Peyer's patch (tissue), 4 donors: Measurements from ENCODE around the gene CDHR5. TPM values are rescaled to one million over a fixed set of nuclear protein-coding genes. Genes with fewer than 3 reads are reported as not detected.

ENCODE experiments used
- DNase-seq, 3 donors: peaks; one replicate each; pipeline ENCODE4 v3.0.0-alpha.2; 2017 to 2019
- H3K27ac ChIP-seq, 4 donors: fragments of 200-600 bp; sonication (generic); one replicate each; pipeline ENCODE4 v1.5.1; 2016 to 2019
- H3K27me3 ChIP-seq, 2 donors: fragments of 200-600 bp; sonication (generic); one replicate each; pipeline ENCODE4 v1.5.1; 2019
- H3K36me3 ChIP-seq, 3 donors: fragments of 200-600 bp; sonication (generic); one replicate each; pipeline ENCODE4 v1.5.1; 2016 to 2019
- H3K4me1 ChIP-seq, 4 donors: fragments of 200-600 bp; sonication (generic); one replicate each; pipeline ENCODE4 v1.5.1; 2016 to 2019
- H3K4me3 ChIP-seq, 4 donors: fragments of 200-600 bp; sonication (generic); 1 replicate in 3 of 4; 2 replicates in 1 of 4; pipeline ENCODE4 v1.5.1; 2016 to 2019; ENCODE audit warnings: mild to moderate bottlenecking in 1 of 4
- H3K9me3 ChIP-seq, 4 donors: fragments of 200-600 bp; sonication (generic); one replicate each; pipeline ENCODE4 v1.5.1; 2016 to 2019; ENCODE audit warnings: mild to moderate bottlenecking in 1 of 4
- POLR2A ChIP-seq, 2 donors: fragments of 450-650 bp; IDR thresholded peaks; one replicate each; pipeline ENCODE4 v1.5.1; 2017; ENCODE audit warnings: antibody characterized with exemption in 2 of 2, mild to moderate bottlenecking in 2 of 2, moderate library complexity in 2 of 2
- total RNA-seq, 4 donors: library from RNA; depleted of rRNA; stranded (reverse); fragments of >200 nt; gene quantifications; one replicate each; pipeline ENCODE4 v1.1.0, GENCODE V29; 2016
- TF ChIP-seq, protein P1 (sequence below), 6 experiments: fragments of 450-650 bp in 4 of 6; fragments of 200-600 bp in 2 of 6; sonication (generic) in 1 of 6; IDR thresholded peaks; one replicate each; pipeline ENCODE4 v1.5.1; 2017 to 2019; ENCODE audit warnings: antibody characterized with exemption in 6 of 6, mild to moderate bottlenecking in 3 of 6, moderate library complexity in 1 of 6

CDHR5 gene
- total RNA-seq, 4 donors from 2014 or later = 77.6 to 1,696 (median 1,274) TPM

DNA sequence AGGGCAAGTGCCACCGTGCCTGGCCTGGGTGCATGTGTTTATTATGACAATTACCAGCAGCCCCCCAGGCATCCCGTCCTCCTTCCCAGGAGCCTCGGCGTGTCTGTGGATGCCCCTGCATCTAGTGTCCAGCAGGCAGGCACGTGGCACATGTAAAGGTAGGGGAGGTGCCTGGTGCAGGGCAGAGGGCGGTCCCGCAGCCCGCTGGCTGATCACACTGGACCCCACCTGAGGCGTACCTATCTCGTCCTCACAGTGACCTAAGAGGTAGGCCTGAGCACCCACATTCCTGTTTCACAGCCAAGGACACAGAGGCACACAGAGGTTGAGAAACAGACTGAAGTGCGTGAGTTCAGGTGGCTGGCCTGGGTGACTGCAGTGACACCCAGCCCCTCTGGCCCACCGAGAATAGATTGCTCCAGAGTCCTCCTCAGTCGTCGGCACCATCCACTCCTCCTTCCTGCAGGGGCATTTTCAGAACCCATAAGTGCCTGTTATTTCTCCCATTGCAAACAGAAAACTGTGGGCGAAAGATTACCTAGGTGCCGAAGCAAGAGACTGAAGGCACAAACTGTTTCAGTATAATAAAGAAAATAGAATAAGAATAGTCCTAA lies 51.5 kb downstream of the CDHR5 start:
- DNase-seq = no peak
- Histone ChIP-seq H3K4me3 (no peak overlapping the region), H3K27ac (no peak overlapping the region), H3K36me3 (no peaks in the 10 kb centered on the region), H3K27me3 (no peaks in the 10 kb centered on the region), H3K4me1 (peaks cover 12 to 36% (median 26%) of the 10 kb centered on the region in 4 donors), H3K9me3 (no peaks in the 10 kb centered on the region)
- TF ChIP-seq, protein P1, sequence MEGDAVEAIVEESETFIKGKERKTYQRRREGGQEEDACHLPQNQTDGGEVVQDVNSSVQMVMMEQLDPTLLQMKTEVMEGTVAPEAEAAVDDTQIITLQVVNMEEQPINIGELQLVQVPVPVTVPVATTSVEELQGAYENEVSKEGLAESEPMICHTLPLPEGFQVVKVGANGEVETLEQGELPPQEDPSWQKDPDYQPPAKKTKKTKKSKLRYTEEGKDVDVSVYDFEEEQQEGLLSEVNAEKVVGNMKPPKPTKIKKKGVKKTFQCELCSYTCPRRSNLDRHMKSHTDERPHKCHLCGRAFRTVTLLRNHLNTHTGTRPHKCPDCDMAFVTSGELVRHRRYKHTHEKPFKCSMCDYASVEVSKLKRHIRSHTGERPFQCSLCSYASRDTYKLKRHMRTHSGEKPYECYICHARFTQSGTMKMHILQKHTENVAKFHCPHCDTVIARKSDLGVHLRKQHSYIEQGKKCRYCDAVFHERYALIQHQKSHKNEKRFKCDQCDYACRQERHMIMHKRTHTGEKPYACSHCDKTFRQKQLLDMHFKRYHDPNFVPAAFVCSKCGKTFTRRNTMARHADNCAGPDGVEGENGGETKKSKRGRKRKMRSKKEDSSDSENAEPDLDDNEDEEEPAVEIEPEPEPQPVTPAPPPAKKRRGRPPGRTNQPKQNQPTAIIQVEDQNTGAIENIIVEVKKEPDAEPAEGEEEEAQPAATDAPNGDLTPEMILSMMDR (IDR thresholded peaks at IDR 0.05) = no peak
- no peak for TF ChIP-seq POLR2A (IDR thresholded peaks at IDR 0.05)

- Histone ChIP-seq H3K36me3 (no peaks in the 10 kb centered on the region), H3K4me1 (peaks cover 8 to 29% (median 13%) of the 10 kb centered on the region in 4 donors)
- no peak for TF ChIP-seq POLR2A (IDR thresholded peaks at IDR 0.05)
- TF ChIP-seq, protein P1 (IDR thresholded peaks at IDR 0.05) = no peak
Measured at GRCh38 chr11:571802-572185, 53.0 kb downstream of the CDHR5 start.

DNA sequence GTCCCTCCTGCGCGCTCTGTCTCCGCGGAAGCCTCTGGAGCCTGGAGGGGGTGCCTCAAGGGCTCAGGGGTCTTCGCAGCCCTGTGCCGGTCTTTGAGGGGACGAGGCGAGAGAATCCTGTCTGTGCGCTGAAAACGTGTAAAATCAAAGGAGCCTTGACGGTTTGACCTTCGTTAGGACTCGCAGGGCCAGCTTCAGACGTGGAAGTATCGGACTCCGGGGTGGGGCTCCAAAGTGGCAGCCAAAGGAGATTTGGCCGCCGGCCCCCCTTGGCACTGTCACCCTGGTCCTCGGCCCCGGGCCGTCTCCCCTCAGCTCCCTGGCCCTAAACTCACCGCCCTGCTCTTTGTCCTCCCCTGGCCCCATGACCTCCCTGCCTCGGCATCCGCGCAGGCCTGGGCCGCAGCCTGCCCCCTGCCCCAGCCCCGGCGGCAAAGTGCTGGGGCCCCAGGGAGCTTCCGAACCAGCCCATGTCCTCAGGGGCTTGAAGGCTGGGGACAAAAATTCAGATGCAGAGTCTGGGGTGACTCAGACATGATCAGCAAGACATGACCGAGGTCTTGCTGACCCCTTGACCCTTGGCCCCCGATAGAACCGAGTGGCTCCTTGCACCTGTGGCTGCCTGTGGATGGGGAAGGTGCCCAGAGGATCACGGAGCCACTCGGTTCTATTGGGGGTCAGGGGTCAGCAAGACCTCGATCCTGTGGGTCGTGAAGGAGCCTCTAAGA lies 55.4 kb downstream of the CDHR5 start:
- Histone ChIP-seq H3K27ac (peak overlapping the region; percentile 79 to 99 (median 88)), H3K27me3 (no peaks in the 10 kb centered on the region), H3K9me3 (no peaks in the 10 kb centered on the region), H3K36me3 (no peaks in the 10 kb centered on the region), H3K4me3 (peak overlapping the region; percentile 57 to 92 (median 72)), H3K4me1 (peaks cover 2 to 18% (median 7%) of the 10 kb centered on the region in 4 donors)
- DNase-seq = no peak
- TF ChIP-seq, protein P1 (IDR thresholded peaks at IDR 0.05) = no peak
- TF ChIP-seq POLR2A (IDR thresholded peaks at IDR 0.05) = no peak

More at GRCh38 chr11:571802-572185, 53.0 kb downstream of the CDHR5 start:
- Histone ChIP-seq H3K9me3 (no peaks in the 10 kb centered on the region), H3K4me3 (no peak overlapping the region), H3K27ac (no peak overlapping the region), H3K27me3 (no peaks in the 10 kb centered on the region)
- DNase-seq = no peak

GRCh38 chr11:568306-569157 lies 56.2 kb downstream of the CDHR5 start:
- TF ChIP-seq, protein P1 (IDR thresholded peaks at IDR 0.05) = peak in 1 of 6 experiments; percentile 9
- peak; percentile 49 to 69 for TF ChIP-seq POLR2A (IDR thresholded peaks at IDR 0.05)
- H3K4me1 ChIP-seq = peaks cover 2 to 16% (median 7%) of the 10 kb centered on the region in 4 donors
- DNase-seq = peak; percentile 87 to 97 (median 97)
- peak overlapping the region; percentile 79 to 99 (median 88) for H3K27ac ChIP-seq
- no peaks in the 10 kb centered on the region for H3K36me3 ChIP-seq
- no peaks in the 10 kb centered on the region for H3K27me3 ChIP-seq
- no peaks in the 10 kb centered on the region for H3K9me3 ChIP-seq
- peak overlapping the region; percentile 57 to 92 (median 72) for H3K4me3 ChIP-seq

DNA sequence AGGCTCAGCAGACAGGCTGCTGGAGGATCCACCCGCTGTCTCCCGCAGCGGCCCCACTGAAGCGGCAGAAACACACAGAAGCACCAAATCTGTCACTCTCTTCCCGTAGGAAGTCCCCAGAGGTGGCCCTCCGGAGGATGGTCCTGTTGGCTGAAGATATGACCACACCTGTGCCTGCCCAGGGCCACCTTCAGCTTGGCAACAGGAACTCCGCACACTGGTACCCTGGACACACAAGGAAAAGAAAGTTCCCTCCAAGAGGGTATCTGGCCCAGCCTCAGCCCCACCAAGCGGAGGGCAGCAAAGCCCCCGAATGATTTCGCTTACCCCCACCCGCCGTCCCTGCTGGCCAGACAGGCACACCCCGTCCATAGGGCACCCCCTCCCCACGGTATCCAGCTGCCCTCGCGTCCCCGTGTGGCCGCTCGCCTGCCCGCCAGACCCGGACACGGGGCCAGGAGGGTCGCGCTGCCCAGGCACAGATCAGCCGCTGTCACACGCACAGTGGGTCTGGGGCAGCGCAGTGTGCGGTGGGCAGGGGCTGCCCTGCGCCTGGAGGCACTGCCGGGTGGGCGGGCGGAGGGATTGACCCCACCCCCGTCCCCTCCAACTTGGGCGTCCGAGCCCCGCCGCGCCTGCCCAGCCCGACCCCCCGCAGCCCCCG lies 57.0 kb downstream of the CDHR5 start:
- DNase-seq = no peak
- no peaks in the 10 kb centered on the region for H3K9me3 ChIP-seq
- no peak for TF ChIP-seq POLR2A (IDR thresholded peaks at IDR 0.05)
- TF ChIP-seq, protein P1 (IDR thresholded peaks at IDR 0.05) = no peak
- peaks cover 0 to 5% (median 0%) of the 10 kb centered on the region in 3 donors for H3K36me3 ChIP-seq
- H3K27ac ChIP-seq = peak overlapping the region; percentile 79 to 99 (median 88)
- peaks cover 2 to 16% (median 7%) of the 10 kb centered on the region in 4 donors for H3K4me1 ChIP-seq
- no peaks in the 10 kb centered on the region for H3K27me3 ChIP-seq
- H3K4me3 ChIP-seq = peak overlapping the region; percentile 57 to 92 (median 72)
